ENCODE data around the gene RAB5B.
A peak's percentile ranks its signal among the peaks of the same experiment; 100 is the strongest.

Gene RAB5B

DNA sequence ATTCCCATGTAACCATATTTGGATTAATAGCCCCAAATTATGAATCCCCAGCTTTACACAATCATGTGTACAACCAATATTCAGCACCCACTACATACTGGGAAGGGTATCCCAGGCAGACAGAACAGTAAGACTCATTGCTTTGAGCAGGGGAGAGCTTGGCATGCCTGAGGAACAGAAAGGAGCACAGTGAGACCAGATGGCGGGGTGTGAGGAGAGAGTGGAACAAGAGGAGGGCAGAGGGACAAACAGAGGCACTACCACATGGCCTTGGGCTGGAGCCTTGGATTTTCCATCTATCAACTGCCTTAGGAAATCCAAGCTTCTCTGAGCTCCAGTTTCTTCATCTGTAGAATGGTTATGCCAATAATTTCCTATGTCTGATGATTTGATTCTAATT lies 39.1 kb upstream of the RAB5B start:
- H3K27me3 ChIP-seq (ENCODE audit: control insufficient read depth, insufficient read depth, low read length): no peaks in the 10 kb centered on the region
- no peak for TF ChIP-seq CTCF (IDR thresholded peaks at IDR 0.05)
- H3K36me3 ChIP-seq (ENCODE audit: control insufficient read depth, insufficient read depth, low read length): no peaks in the 10 kb centered on the region
- peaks cover 5% of the 10 kb centered on the region for H3K79me2 ChIP-seq
- no peak overlapping the region for H3K4me2 ChIP-seq (ENCODE audit: low read length)
- H2AFZ ChIP-seq: no peak overlapping the region
- no peak overlapping the region for H3K4me3 ChIP-seq (ENCODE audit: low read depth, low read length)
- peaks cover 7% of the 10 kb centered on the region for H3K4me1 ChIP-seq
- H3K9ac ChIP-seq: no peak overlapping the region
- no peaks in the 10 kb centered on the region for H3K9me3 ChIP-seq (ENCODE audit: control insufficient read depth, low read length)
- no peak overlapping the region for H3K27ac ChIP-seq

DNA sequence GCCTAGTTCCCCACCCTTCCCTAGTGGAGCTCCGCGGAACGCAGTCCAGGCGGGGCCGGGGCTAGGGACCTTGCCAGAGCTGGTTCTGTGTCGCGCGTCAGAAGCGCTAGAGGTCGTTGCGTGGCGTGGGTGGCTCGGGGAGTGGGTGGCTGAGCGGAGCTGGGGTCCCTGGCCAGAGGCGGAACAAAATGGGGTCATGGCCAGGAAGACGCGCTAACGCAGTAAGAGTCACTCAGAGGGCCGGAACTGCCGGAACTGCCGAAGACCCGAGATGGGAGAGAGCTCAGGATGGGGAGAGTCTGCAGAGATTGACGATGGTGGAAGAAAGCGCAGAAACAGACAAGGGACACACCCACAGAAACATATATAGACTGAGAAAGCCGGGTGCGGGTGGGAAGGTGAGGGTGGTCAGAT lies 38.1 kb upstream of the RAB5B start:
- Histone ChIP-seq H3K4me2 (ENCODE audit: low read length) (no peak overlapping the region), H3K27me3 (ENCODE audit: control insufficient read depth, insufficient read depth, low read length) (no peaks in the 10 kb centered on the region), H3K27ac (peak overlapping the region; percentile 20), H3K79me2 (peaks cover 3% of the 10 kb centered on the region), H3K4me3 (ENCODE audit: low read depth, low read length) (no peak overlapping the region), H3K9ac (no peak overlapping the region), H3K4me1 (peaks cover 10% of the 10 kb centered on the region), H3K9me3 (ENCODE audit: control insufficient read depth, low read length) (no peaks in the 10 kb centered on the region), H2AFZ (peak overlapping the region; percentile 20), H3K36me3 (ENCODE audit: control insufficient read depth, insufficient read depth, low read length) (no peaks in the 10 kb centered on the region)
- TF ChIP-seq CTCF (IDR thresholded peaks at IDR 0.05): no peak

GRCh38 chr12:55937981-55938380 lies 35.9 kb upstream of the RAB5B start:
- Histone ChIP-seq H3K27me3 (ENCODE audit: control insufficient read depth, insufficient read depth, low read length) (no peaks in the 10 kb centered on the region), H3K4me1 (peaks cover 3% of the 10 kb centered on the region), H3K79me2 (peaks cover 3% of the 10 kb centered on the region), H3K27ac (no peak overlapping the region), H3K9ac (no peak overlapping the region), H3K9me3 (ENCODE audit: control insufficient read depth, low read length) (no peaks in the 10 kb centered on the region), H2AFZ (no peak overlapping the region), H3K36me3 (ENCODE audit: control insufficient read depth, insufficient read depth, low read length) (no peaks in the 10 kb centered on the region), H3K4me2 (ENCODE audit: low read length) (no peak overlapping the region), H3K4me3 (ENCODE audit: low read depth, low read length) (no peak overlapping the region)
- no peak for TF ChIP-seq CTCF (IDR thresholded peaks at IDR 0.05)

- H3K27me3 ChIP-seq (ENCODE audit: control insufficient read depth, insufficient read depth, low read length): no peaks in the 10 kb centered on the region
- H3K9ac ChIP-seq: no peak overlapping the region
- H3K4me1 ChIP-seq: peaks cover 3% of the 10 kb centered on the region
- no peak overlapping the region for H3K4me2 ChIP-seq (ENCODE audit: low read length)
- no peak overlapping the region for H3K4me3 ChIP-seq (ENCODE audit: low read depth, low read length)
- no peaks in the 10 kb centered on the region for H3K9me3 ChIP-seq (ENCODE audit: control insufficient read depth, low read length)
- no peak overlapping the region for H2AFZ ChIP-seq
- H3K27ac ChIP-seq: no peak overlapping the region
- no peaks in the 10 kb centered on the region for H3K36me3 ChIP-seq (ENCODE audit: control insufficient read depth, insufficient read depth, low read length)
- TF ChIP-seq CTCF (IDR thresholded peaks at IDR 0.05): no peak
- peaks cover 3% of the 10 kb centered on the region for H3K79me2 ChIP-seq
Observed at GRCh38 chr12:55938826-55939501, 34.9 kb upstream of the RAB5B start.

Data from parathyroid adenoma (tissue), 2 donors.